Ishikawa (cell line): ENCODE measurements around the gene COL4A4.

Experiments
- CREB1 ChIP-seq: IDR thresholded peaks from 2 replicates; pipeline ENCODE4 v1.6.1; 2012; ENCODE audit warnings: low read depth
- EP300 ChIP-seq: IDR thresholded peaks from 2 replicates; pipeline ENCODE4 v1.6.1; 2012; ENCODE audit warnings: borderline replicate concordance
- FOXM1 ChIP-seq: IDR thresholded peaks from 2 replicates; pipeline ENCODE4 v1.6.1; 2012; ENCODE audit warnings: low read depth, borderline replicate concordance
- MAX ChIP-seq: IDR thresholded peaks from 2 replicates; pipeline ENCODE4 v1.6.1; 2012
- NFIC ChIP-seq: IDR thresholded peaks from 2 replicates; pipeline ENCODE4 v1.6.1; 2012
- RAD21 ChIP-seq: IDR thresholded peaks from 2 replicates; pipeline ENCODE4 v1.6.1; 2012; ENCODE audit warnings: low read depth
- REST ChIP-seq: IDR thresholded peaks from 2 replicates; pipeline ENCODE4 v1.6.1; 2012; ENCODE audit warnings: low read depth, mild to moderate bottlenecking
- TAF1 ChIP-seq: IDR thresholded peaks from 2 replicates; pipeline ENCODE4 v1.6.1; 2012; ENCODE audit warnings: low read depth, mild to moderate bottlenecking
- USF1 ChIP-seq: IDR thresholded peaks from 2 replicates; pipeline ENCODE4 v1.6.1; 2012
- ZBTB7A ChIP-seq: IDR thresholded peaks from 2 replicates; pipeline ENCODE4 v1.6.1; 2012; ENCODE audit warnings: low read depth

- TF ChIP-seq TAF1 (no peak), RAD21 (no peak), MAX (no peak), REST (no peak), FOXM1 (no peak), USF1 (no peak), EP300 (no peak), CREB1 (no peak), ZBTB7A (no peak), NFIC (no peak)
Measured at GRCh38 chr2:227198866-227199265, 34.9 kb upstream of the COL4A4 start.
